ENCODE data around the gene PRR23E. TPM values are rescaled to one million over a fixed set of nuclear protein-coding genes. Genes with fewer than 3 reads are reported as not detected.

The PRR23E gene
- total RNA-seq, 1 experiment from 2014 or later = not detected

- Histone ChIP-seq H4K20me1 (ENCODE audit: insufficient read depth, low read depth, low read length) (no peaks in the 10 kb centered on the region), H3K27me3 (ENCODE audit: low read length) (no peaks in the 10 kb centered on the region), H2AFZ (ENCODE audit: low read length) (no peak overlapping the region), H3K79me2 (ENCODE audit: low read length) (no peaks in the 10 kb centered on the region), H3K9me2 (replicated peaks; ENCODE audit: insufficient read depth, low read length) (no peaks in the 10 kb centered on the region), H3K4me2 (ENCODE audit: low read depth, low read length, poor library complexity, severe bottlenecking) (no peak overlapping the region), H3K9ac (ENCODE audit: low read length) (no peak overlapping the region), H3K4me3 (ENCODE audit: low read length) (no peak overlapping the region), H3K27ac (ENCODE audit: low read length) (no peak overlapping the region), H3K36me3 (ENCODE audit: insufficient read depth, low read length) (no peaks in the 10 kb centered on the region), H3K4me1 (ENCODE audit: low read length) (no peaks in the 10 kb centered on the region), H3K9me3 (ENCODE audit: low read length) (no peaks in the 10 kb centered on the region)
- no peak for DNase-seq
Observed at GRCh38 chr3:127174284-127174683, 18.6 kb upstream of the PRR23E start.

GRCh38 chr3:127174715-127175140 lies 18.2 kb upstream of the PRR23E start:
- H3K4me1 ChIP-seq (ENCODE audit: low read length) = no peaks in the 10 kb centered on the region
- H3K79me2 ChIP-seq (ENCODE audit: low read length) = no peaks in the 10 kb centered on the region
- no peak overlapping the region for H3K9ac ChIP-seq (ENCODE audit: low read length)
- no peaks in the 10 kb centered on the region for H3K9me3 ChIP-seq (ENCODE audit: low read length)
- no peaks in the 10 kb centered on the region for H3K36me3 ChIP-seq (ENCODE audit: insufficient read depth, low read length)
- DNase-seq = no peak
- no peaks in the 10 kb centered on the region for H3K27me3 ChIP-seq (ENCODE audit: low read length)
- no peaks in the 10 kb centered on the region for H3K9me2 ChIP-seq (replicated peaks; ENCODE audit: insufficient read depth, low read length)
- no peak overlapping the region for H3K27ac ChIP-seq (ENCODE audit: low read length)
- no peak overlapping the region for H2AFZ ChIP-seq (ENCODE audit: low read length)
- no peaks in the 10 kb centered on the region for H4K20me1 ChIP-seq (ENCODE audit: insufficient read depth, low read depth, low read length)
- no peak overlapping the region for H3K4me3 ChIP-seq (ENCODE audit: low read length)
- no peak overlapping the region for H3K4me2 ChIP-seq (ENCODE audit: low read depth, low read length, poor library complexity, severe bottlenecking)

GRCh38 chr3:127175272-127175671 lies 17.7 kb upstream of the PRR23E start:
- no peak overlapping the region for H3K4me3 ChIP-seq (ENCODE audit: low read length)
- no peaks in the 10 kb centered on the region for H3K36me3 ChIP-seq (ENCODE audit: insufficient read depth, low read length)
- H3K4me2 ChIP-seq (ENCODE audit: low read depth, low read length, poor library complexity, severe bottlenecking) = no peak overlapping the region
- no peaks in the 10 kb centered on the region for H3K4me1 ChIP-seq (ENCODE audit: low read length)
- no peak overlapping the region for H3K27ac ChIP-seq (ENCODE audit: low read length)
- H3K9ac ChIP-seq (ENCODE audit: low read length) = no peak overlapping the region
- H2AFZ ChIP-seq (ENCODE audit: low read length) = no peak overlapping the region
- no peaks in the 10 kb centered on the region for H3K9me3 ChIP-seq (ENCODE audit: low read length)
- H3K79me2 ChIP-seq (ENCODE audit: low read length) = no peaks in the 10 kb centered on the region
- H3K9me2 ChIP-seq (replicated peaks; ENCODE audit: insufficient read depth, low read length) = no peaks in the 10 kb centered on the region
- no peak for DNase-seq
- H3K27me3 ChIP-seq (ENCODE audit: low read length) = no peaks in the 10 kb centered on the region
- H4K20me1 ChIP-seq (ENCODE audit: insufficient read depth, low read depth, low read length) = no peaks in the 10 kb centered on the region

GRCh38 chr3:127177226-127177625 lies 15.7 kb upstream of the PRR23E start:
- Histone ChIP-seq H3K9ac (ENCODE audit: low read length) (no peak overlapping the region), H3K36me3 (ENCODE audit: insufficient read depth, low read length) (no peaks in the 10 kb centered on the region), H4K20me1 (ENCODE audit: insufficient read depth, low read depth, low read length) (no peaks in the 10 kb centered on the region), H3K79me2 (ENCODE audit: low read length) (no peaks in the 10 kb centered on the region), H2AFZ (ENCODE audit: low read length) (no peak overlapping the region), H3K4me2 (ENCODE audit: low read depth, low read length, poor library complexity, severe bottlenecking) (no peak overlapping the region), H3K9me2 (replicated peaks; ENCODE audit: insufficient read depth, low read length) (no peaks in the 10 kb centered on the region), H3K9me3 (ENCODE audit: low read length) (no peaks in the 10 kb centered on the region), H3K27me3 (ENCODE audit: low read length) (no peaks in the 10 kb centered on the region), H3K4me3 (ENCODE audit: low read length) (no peak overlapping the region), H3K27ac (ENCODE audit: low read length) (no peak overlapping the region), H3K4me1 (ENCODE audit: low read length) (no peaks in the 10 kb centered on the region)
- peak; percentile 51 for DNase-seq

GRCh38 chr3:127180859-127181258 lies 12.1 kb upstream of the PRR23E start:
- Histone ChIP-seq H3K9me3 (ENCODE audit: low read length) (no peaks in the 10 kb centered on the region), H3K4me3 (ENCODE audit: low read length) (no peak overlapping the region), H3K27me3 (ENCODE audit: low read length) (no peaks in the 10 kb centered on the region), H2AFZ (ENCODE audit: low read length) (no peak overlapping the region), H3K27ac (ENCODE audit: low read length) (no peak overlapping the region), H3K4me1 (ENCODE audit: low read length) (no peaks in the 10 kb centered on the region), H3K9me2 (replicated peaks; ENCODE audit: insufficient read depth, low read length) (no peaks in the 10 kb centered on the region), H3K4me2 (ENCODE audit: low read depth, low read length, poor library complexity, severe bottlenecking) (no peak overlapping the region), H4K20me1 (ENCODE audit: insufficient read depth, low read depth, low read length) (no peaks in the 10 kb centered on the region), H3K36me3 (ENCODE audit: insufficient read depth, low read length) (no peaks in the 10 kb centered on the region), H3K79me2 (ENCODE audit: low read length) (no peaks in the 10 kb centered on the region), H3K9ac (ENCODE audit: low read length) (no peak overlapping the region)
- no peak for DNase-seq

GRCh38 chr3:127182431-127182830 lies 10.5 kb upstream of the PRR23E start:
- no peaks in the 10 kb centered on the region for H3K4me1 ChIP-seq (ENCODE audit: low read length)
- no peaks in the 10 kb centered on the region for H3K27me3 ChIP-seq (ENCODE audit: low read length)
- no peak overlapping the region for H3K27ac ChIP-seq (ENCODE audit: low read length)
- no peaks in the 10 kb centered on the region for H3K9me2 ChIP-seq (replicated peaks; ENCODE audit: insufficient read depth, low read length)
- no peak overlapping the region for H3K4me2 ChIP-seq (ENCODE audit: low read depth, low read length, poor library complexity, severe bottlenecking)
- H3K4me3 ChIP-seq (ENCODE audit: low read length) = no peak overlapping the region
- no peak overlapping the region for H2AFZ ChIP-seq (ENCODE audit: low read length)
- H3K9me3 ChIP-seq (ENCODE audit: low read length) = no peaks in the 10 kb centered on the region
- H3K79me2 ChIP-seq (ENCODE audit: low read length) = no peaks in the 10 kb centered on the region
- no peak overlapping the region for H3K9ac ChIP-seq (ENCODE audit: low read length)
- H4K20me1 ChIP-seq (ENCODE audit: insufficient read depth, low read depth, low read length) = no peaks in the 10 kb centered on the region
- DNase-seq = no peak
- no peaks in the 10 kb centered on the region for H3K36me3 ChIP-seq (ENCODE audit: insufficient read depth, low read length)

GRCh38 chr3:127182848-127183714 lies 9.8 kb upstream of the PRR23E start:
- no peaks in the 10 kb centered on the region for H3K4me1 ChIP-seq (ENCODE audit: low read length)
- no peaks in the 10 kb centered on the region for H4K20me1 ChIP-seq (ENCODE audit: insufficient read depth, low read depth, low read length)
- no peak overlapping the region for H3K4me3 ChIP-seq (ENCODE audit: low read length)
- no peak for DNase-seq
- H3K4me2 ChIP-seq (ENCODE audit: low read depth, low read length, poor library complexity, severe bottlenecking) = no peak overlapping the region
- no peak overlapping the region for H2AFZ ChIP-seq (ENCODE audit: low read length)
- H3K36me3 ChIP-seq (ENCODE audit: insufficient read depth, low read length) = no peaks in the 10 kb centered on the region
- H3K9me3 ChIP-seq (ENCODE audit: low read length) = no peaks in the 10 kb centered on the region
- no peaks in the 10 kb centered on the region for H3K79me2 ChIP-seq (ENCODE audit: low read length)
- H3K9ac ChIP-seq (ENCODE audit: low read length) = no peak overlapping the region
- no peaks in the 10 kb centered on the region for H3K9me2 ChIP-seq (replicated peaks; ENCODE audit: insufficient read depth, low read length)
- H3K27me3 ChIP-seq (ENCODE audit: low read length) = no peaks in the 10 kb centered on the region
- no peak overlapping the region for H3K27ac ChIP-seq (ENCODE audit: low read length)

- no peak overlapping the region for H2AFZ ChIP-seq (ENCODE audit: low read length)
- H3K9me2 ChIP-seq (replicated peaks; ENCODE audit: insufficient read depth, low read length) = no peaks in the 10 kb centered on the region
- H3K4me2 ChIP-seq (ENCODE audit: low read depth, low read length, poor library complexity, severe bottlenecking) = no peak overlapping the region
- H3K4me1 ChIP-seq (ENCODE audit: low read length) = no peaks in the 10 kb centered on the region
- H3K9me3 ChIP-seq (ENCODE audit: low read length) = no peaks in the 10 kb centered on the region
- no peak for DNase-seq
- H4K20me1 ChIP-seq (ENCODE audit: insufficient read depth, low read depth, low read length) = no peaks in the 10 kb centered on the region
- no peaks in the 10 kb centered on the region for H3K36me3 ChIP-seq (ENCODE audit: insufficient read depth, low read length)
- H3K9ac ChIP-seq (ENCODE audit: low read length) = no peak overlapping the region
- no peak overlapping the region for H3K4me3 ChIP-seq (ENCODE audit: low read length)
- H3K79me2 ChIP-seq (ENCODE audit: low read length) = no peaks in the 10 kb centered on the region
- no peak overlapping the region for H3K27ac ChIP-seq (ENCODE audit: low read length)
- H3K27me3 ChIP-seq (ENCODE audit: low read length) = no peaks in the 10 kb centered on the region
Observed at GRCh38 chr3:127183931-127184869, 8.7 kb upstream of the PRR23E start.
